ENCODE data around the gene PRDM16. TPM values are rescaled to one million over a fixed set of nuclear protein-coding genes. Genes with fewer than 3 reads are reported as not detected.

The PRDM16 gene
- total and polyA plus RNA-seq, 2 of the 13 experiments (the other 11 are each of a cell fraction or from before 2014, with no cell fraction given) = 0.15 to 0.81 TPM

- CTCF ChIA-PET (ENCODE audit: low intra/inter-chr PET ratio, low total read pairs) = no interaction called here
- FAIRE-seq (no peak), DNase-seq (ENCODE audit: low spot score) (no peak), ATAC-seq (no peak; the same call in 2 of the 3 replicates)
- Histone ChIP-seq H3K4me3 (replicated peaks in 1 of 3; ENCODE audit: insufficient read depth in 1 of 3, low read depth in 2 of 3, low read length in 3 of 3) (no peak overlapping the region), H3K9ac (ENCODE audit: insufficient read depth, low read depth, low read length) (no peak overlapping the region), H3K36me3 (replicated peaks in 1 of 2; ENCODE audit: control insufficient read depth in 1 of 2, insufficient read depth in 2 of 2, low read length in 2 of 2) (no peaks in the 10 kb centered on the region), H3K27me3 (ENCODE audit: control insufficient read depth in 1 of 2, insufficient read depth in 2 of 2, low read length in 2 of 2) (peaks cover 10 to 58% of the 10 kb centered on the region in 2 experiments; a peak in 4 of 5 replicates), H2AFZ (ENCODE audit: low read length) (no peak overlapping the region), H4K20me1 (ENCODE audit: insufficient read depth, low read length) (no peaks in the 10 kb centered on the region), H3K4me1 (ENCODE audit: insufficient read depth, low read length) (peaks cover 23% of the 10 kb centered on the region), H3K9me3 (ENCODE audit: low read length) (no peaks in the 10 kb centered on the region), H3K4me2 (ENCODE audit: low read depth, low read length) (peak overlapping the region; percentile 33; the same call in 1 of the 2 replicates), H3K79me2 (ENCODE audit: insufficient read depth, low read length) (no peaks in the 10 kb centered on the region), H3K27ac (ENCODE audit: extremely low read length, insufficient read depth, low read length) (no peak overlapping the region)
- BruUV-seq (replicated peaks) = no TSS peak
- TF ChIP-seq EZH2 (conservative IDR thresholded peaks at IDR 0.05; ENCODE audit: low read depth, low read length) (0 out of 2 replicates have a peak, but pooled peaks have one; percentile 60), KDM1A (CRISPR knock-in tag; IDR thresholded peaks at IDR 0.05) (no peak)
- in situ Hi-C loops (cut with HindIII; ENCODE audit: extremely low pct_ligation_motif_present, low pct_unique_long_range_greater_than_20kb) (loop anchor here (25.0 kb wide), 1 partner anchor 225 kb away; no protein-coding TSS in a partner anchor), intact Hi-C loops (cut with micrococcal nuclease; ENCODE audit: unreplicated experiment) (no loop called here)
- WGBS (ENCODE audit: low lambda C conversion rate) = 2% methylated on average over 9 of the region's 21 CpGs
- POLR2A ChIA-PET = no interaction called here
These were observed 6.9 kb upstream of the PRDM16 start for GRCh38 chr1:3061981-3062615.

DNA sequence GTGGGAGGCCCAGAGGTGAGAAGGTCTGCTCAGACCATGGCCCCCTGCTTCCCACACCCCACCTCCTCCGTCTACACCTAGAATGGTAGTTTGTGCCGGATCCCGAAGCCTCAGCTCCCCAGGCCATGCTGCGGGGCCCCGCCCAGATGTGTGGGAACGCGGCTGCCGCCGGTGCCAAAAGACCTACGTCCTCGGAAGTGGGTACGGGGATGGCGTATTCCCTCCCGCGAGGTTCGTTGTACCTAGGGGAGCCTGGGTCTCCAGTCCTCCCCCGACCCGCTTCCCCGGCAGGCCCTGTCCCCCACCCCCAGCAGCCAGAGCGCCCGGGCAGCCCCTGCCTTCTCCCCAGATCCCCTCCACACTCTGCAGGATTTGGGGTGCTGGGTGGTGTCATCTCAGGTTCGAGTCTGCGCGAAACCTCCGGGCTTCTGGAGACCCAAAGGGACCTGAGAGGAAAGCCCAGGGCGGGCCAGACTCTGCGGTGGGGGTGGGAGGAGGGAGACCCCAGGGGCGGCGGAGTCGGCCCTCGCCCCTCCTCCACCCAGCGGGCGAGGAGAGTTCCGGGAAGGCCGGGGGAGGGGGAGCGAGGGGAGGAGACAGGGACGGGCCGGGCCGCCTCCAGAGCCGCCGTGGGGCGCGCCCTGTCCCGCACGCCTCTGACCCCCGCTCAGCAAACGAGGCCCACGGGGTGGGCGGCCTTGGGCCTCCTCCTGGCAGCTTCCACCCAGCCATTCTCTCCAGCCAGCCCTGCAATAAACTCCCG is 6.2 kb upstream of the PRDM16 start:
- FAIRE-seq (no peak), DNase-seq (ENCODE audit: low spot score) (no peak), ATAC-seq (no peak)
- Histone ChIP-seq H4K20me1 (ENCODE audit: insufficient read depth, low read length) (no peaks in the 10 kb centered on the region), H3K4me2 (ENCODE audit: low read depth, low read length) (peak overlapping the region; percentile 55; the same call in 1 of the 2 replicates), H3K27ac (ENCODE audit: extremely low read length, insufficient read depth, low read length) (no peak overlapping the region), H3K79me2 (ENCODE audit: insufficient read depth, low read length) (no peaks in the 10 kb centered on the region), H3K36me3 (replicated peaks in 1 of 2; ENCODE audit: control insufficient read depth in 1 of 2, insufficient read depth in 2 of 2, low read length in 2 of 2) (no peaks in the 10 kb centered on the region), H3K4me1 (ENCODE audit: insufficient read depth, low read length) (peaks cover 24% of the 10 kb centered on the region), H3K9me3 (ENCODE audit: low read length) (no peaks in the 10 kb centered on the region), H2AFZ (ENCODE audit: low read length) (no peak overlapping the region), H3K27me3 (ENCODE audit: control insufficient read depth in 1 of 2, insufficient read depth in 2 of 2, low read length in 2 of 2) (peaks cover 10 to 55% of the 10 kb centered on the region in 2 experiments; a peak in 4 of 5 replicates), H3K9ac (ENCODE audit: insufficient read depth, low read depth, low read length) (no peak overlapping the region), H3K4me3 (replicated peaks in 1 of 3; ENCODE audit: insufficient read depth in 1 of 3, low read depth in 2 of 3, low read length in 3 of 3) (peak overlapping the region in 1 of 3 experiments; percentile 41; a peak in 1 of 6 replicates)
- in situ Hi-C loops (cut with HindIII; ENCODE audit: extremely low pct_ligation_motif_present, low pct_unique_long_range_greater_than_20kb) = loop anchor here (25.0 kb wide), 1 partner anchor 225 kb away; no protein-coding TSS in a partner anchor
- intact Hi-C loops (cut with micrococcal nuclease; ENCODE audit: unreplicated experiment) = no loop called here
- BruUV-seq (replicated peaks) = no TSS peak
- WGBS (ENCODE audit: low lambda C conversion rate) = 40% methylated on average over 12 of the region's 50 CpGs
- ChIA-PET POLR2A (no interaction called here), CTCF (ENCODE audit: low intra/inter-chr PET ratio, low total read pairs) (no interaction called here)
- no peak for TF ChIP-seq HNF1A (IDR thresholded peaks at IDR 0.05; ENCODE audit: low read depth)
- TF ChIP-seq HNF1A (CRISPR knock-in tag; IDR thresholded peaks at IDR 0.05; ENCODE audit: borderline replicate concordance) = no peak
- no peak for TF ChIP-seq ZSCAN30 (CRISPR knock-in tag; IDR thresholded peaks at IDR 0.05)
- TF ChIP-seq, protein P1, sequence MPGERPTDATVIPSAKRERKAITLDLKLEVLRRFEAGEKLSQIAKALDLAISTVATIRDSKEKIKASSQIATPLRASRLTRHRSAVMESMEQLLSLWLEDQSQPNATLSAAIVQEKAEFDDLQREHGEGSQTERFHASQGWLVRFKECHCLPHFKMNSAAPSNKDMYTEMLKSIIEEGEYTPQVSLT (CRISPR knock-in tag; IDR thresholded peaks at IDR 0.05; ENCODE audit: borderline replicate concordance, low read depth) = no peak
- no peak for TF ChIP-seq NCOR1 (IDR thresholded peaks at IDR 0.05; ENCODE audit: borderline replicate concordance, low read length)
- TF ChIP-seq ZNF850 (CRISPR knock-in tag; conservative IDR thresholded peaks at IDR 0.05) = no peak
- TF ChIP-seq NFATC3 (CRISPR knock-in tag; IDR thresholded peaks at IDR 0.05) = no peak
- no peak for TF ChIP-seq TOE1 (CRISPR knock-in tag; IDR thresholded peaks at IDR 0.05)
- no peak for TF ChIP-seq MXD1 (CRISPR knock-in tag; IDR thresholded peaks at IDR 0.05)
